A549 (cell line): ENCODE data around the gene CNOT1. TPM values are rescaled to one million over a fixed set of nuclear protein-coding genes. Genes with fewer than 3 reads are reported as not detected.
A peak's percentile ranks its signal among the peaks of the same experiment; 100 is the strongest.

Experiments
- ATAC-seq, 2 experiments: fragments of 200-7000 bp in 1 of 2; fragments of >200 bp in 1 of 2; cut with Nextera tagmentation in 1 of 2; cut with Tn5 transposase in 1 of 2; 3 replicates each; pipeline versions ENCODE4 v1.8.0 to v1.9.1; 2018 to 2020; ENCODE audit warnings: mild to moderate bottlenecking in 1 of 2, moderate library complexity in 1 of 2
- CTCF ChIA-PET: fragments of 300-600 bp; sonication (Branson Sonifier 250); formaldehyde crosslinking; extraction: SDS; loops from one replicate; lab custom pipeline; 2021; ENCODE audit warnings: antibody characterized with exemption, inconsistent platforms; lab: Yijun Ruan, JAX
- POLR2A ChIA-PET: fragments of 350-600 bp; formaldehyde crosslinking; extraction: SDS; loops from one replicate; lab custom pipeline; 2021; ENCODE audit warnings: antibody characterized with exemption, inconsistent platforms; lab: Yijun Ruan, JAX
- DNase-seq, 2 experiments: peaks; one replicate each; pipeline versions ENCODE4 v3.0.0 to v3.0.0-alpha.2; 2011 to 2016; ENCODE audit warnings: low read depth in 1 of 2, low spot score in 1 of 2
- FAIRE-seq: peaks from 2 replicates; lab custom pipeline; 2011; peaks lifted over from hg19 to GRCh38; lab: Jason Lieb, UNC
- H3K27ac ChIP-seq, 2 experiments: fragments of >200 bp; sonication (Bioruptor Twin); formaldehyde crosslinking; 3 replicates each; pipeline ENCODE4 v1.5.1; 2016 to 2017
- H3K4me1 ChIP-seq: fragments of >200 bp; sonication (Bioruptor Twin); formaldehyde crosslinking; 3 replicates; pipeline ENCODE4 v1.6.1; 2016
- H3K4me2 ChIP-seq: fragments of >200 bp; sonication (Bioruptor Twin); formaldehyde crosslinking; 3 replicates; pipeline ENCODE4 v1.6.1; 2016
- H3K4me3 ChIP-seq: fragments of >200 bp; sonication (Bioruptor Twin); formaldehyde crosslinking; 3 replicates; pipeline ENCODE4 v1.5.1; 2016
- H3K9me3 ChIP-seq: fragments of >200 bp; sonication (Bioruptor Twin); formaldehyde crosslinking; 3 replicates; pipeline ENCODE4 v1.6.1; 2016
- ATOH8 ChIP-seq: fragments of 250-450 bp; sonication (Bioruptor Pico); IDR thresholded peaks from 2 replicates; pipeline ENCODE4 v1.5.0; 2020; ENCODE audit warnings: low read depth, mild to moderate bottlenecking, moderate library complexity
- FOSL2 ChIP-seq, 2 experiments: fragments of 450-650 bp in 1 of 2; fragments of >200 bp in 1 of 2; sonication (Bioruptor Twin) in 1 of 2; formaldehyde crosslinking; IDR thresholded peaks; 2 replicates each; pipeline versions ENCODE4 v1.5.0 to v1.6.1; 2016 to 2020; ENCODE audit warnings: mild to moderate bottlenecking in 1 of 2, moderate library complexity in 1 of 2
- FOXS1 ChIP-seq: fragments of 250-450 bp; sonication (Bioruptor Pico); IDR thresholded peaks from 2 replicates; pipeline ENCODE4 v1.5.0; 2020; ENCODE audit warnings: mild to moderate bottlenecking, moderate library complexity
- HMGXB4 ChIP-seq: fragments of 250-450 bp; sonication (Bioruptor Pico); IDR thresholded peaks from 2 replicates; pipeline ENCODE4 v1.5.0; 2021; ENCODE audit warnings: mild to moderate bottlenecking, moderate library complexity, borderline replicate concordance
- HOXB13 ChIP-seq: fragments of 250-450 bp; sonication (Bioruptor Pico); IDR thresholded peaks from 2 replicates; pipeline ENCODE4 v1.5.0; 2020; ENCODE audit warnings: low read depth, mild to moderate bottlenecking, moderate library complexity
- JUNB ChIP-seq: fragments of >200 bp; sonication (Bioruptor Twin); formaldehyde crosslinking; IDR thresholded peaks from 2 replicates; pipeline ENCODE4 v1.6.1; 2016
- KDM5A ChIP-seq: fragments of 200-600 bp; sonication (generic); IDR thresholded peaks from 2 replicates; pipeline ENCODE4 v1.6.1; 2016; ENCODE audit warnings: antibody characterized with exemption, mild to moderate bottlenecking
- MAZ ChIP-seq: fragments of 150-350 bp; IDR thresholded peaks from 2 replicates; pipeline ENCODE4 v1.6.1; 2014; ENCODE audit warnings: antibody characterized with exemption, low read depth, low read length, borderline replicate concordance
- PHF8 ChIP-seq: fragments of 200-600 bp; sonication (generic); IDR thresholded peaks from 2 replicates; pipeline ENCODE4 v1.6.1; 2016; ENCODE audit warnings: low read depth, mild to moderate bottlenecking, antibody characterized with exemption, moderate library complexity, borderline replicate concordance
- RARB ChIP-seq: fragments of 250-450 bp; sonication (Bioruptor Pico); IDR thresholded peaks from 2 replicates; pipeline ENCODE4 v1.8.0; 2021; ENCODE audit warnings: mild to moderate bottlenecking, moderate library complexity
- RCOR1 ChIP-seq: fragments of 150-350 bp; IDR thresholded peaks from 2 replicates; pipeline ENCODE4 v1.6.1; 2014; ENCODE audit warnings: antibody characterized with exemption, low read length, low read depth
- REST ChIP-seq: fragments of 200-600 bp; sonication (generic); IDR thresholded peaks from 2 replicates; pipeline ENCODE4 v1.6.1; 2016; ENCODE audit warnings: antibody characterized with exemption, mild to moderate bottlenecking, moderate library complexity
- SMC3 ChIP-seq: fragments of >200 bp; sonication (Bioruptor Twin); formaldehyde crosslinking; IDR thresholded peaks from 3 replicates; pipeline ENCODE4 v1.6.1; 2018; ENCODE audit warnings: inconsistent platforms
- SREBF2 ChIP-seq: fragments of 450-650 bp; IDR thresholded peaks from 2 replicates; pipeline ENCODE4 v1.6.1; 2014; ENCODE audit warnings: mild to moderate bottlenecking, moderate library complexity
- TP53 ChIP-seq: fragments of 250-450 bp; sonication (Bioruptor Pico); IDR thresholded peaks from 2 replicates; pipeline ENCODE4 v1.5.0; 2021; ENCODE audit warnings: mild to moderate bottlenecking, moderate library complexity
- ZC3H11A ChIP-seq: fragments of 450-650 bp; IDR thresholded peaks from 2 replicates; pipeline ENCODE4 v1.6.1; 2014; ENCODE audit warnings: antibody characterized with exemption, mild to moderate bottlenecking
- WGBS: methylation state at CpG from one replicate; pipeline ENCODE4 v1.1.6; 2017; ENCODE audit errors: missing lambda C conversion rate; 5-methylcytosine and 5-hydroxymethylcytosine counted together
- polyA plus RNA-seq, 4 experiments: library from polyadenylated mRNA; depleted of rRNA in 3 of 4; stranded (reverse); fragments of >200 nt; fragmentation: RNase III in 1 of 4; extraction: RNeasy Plus Mini Kit Qiagen cat#74134 plus additional on column Dnase treatment in 1 of 4; gene quantifications; 2 replicates in 3 of 4; 3 replicates in 1 of 4; pipeline ENCODE4 v1.2.3, GENCODE V29; 2011 to 2017

The CNOT1 gene
- polyA plus RNA-seq, 2 of the 4 experiments (the other 2 are of a cell fraction) = 119 to 226 TPM

GRCh38 chr16:58652741-58653140 lies 23.1 kb upstream of the CNOT1 start:
- ChIA-PET CTCF (interaction anchor here (0.6 to 4.5 kb wide), 8 partner anchors 9 to 316 kb away, joined by 3 to 23 read pairs (median 4); no protein-coding TSS in a partner anchor), POLR2A (no interaction called here)
- H3K27ac ChIP-seq = no peak overlapping the region
- FAIRE-seq = no peak
- 0 out of 3 replicates have a peak, but pooled peaks cover 3% of the 10 kb centered on the region for H3K4me1 ChIP-seq
- no peak overlapping the region for H3K4me3 ChIP-seq
- WGBS = 32% methylated on average over 3 of the region's 3 CpGs
- no peaks in the 10 kb centered on the region for H3K9me3 ChIP-seq
- peak; percentile 64 to 76; a peak in 4 of 6 replicates for ATAC-seq
- no peak overlapping the region for H3K4me2 ChIP-seq
- no peak for TF ChIP-seq SREBF2
- no peak for TF ChIP-seq PHF8
- no peak for TF ChIP-seq FOSL2 (IDR thresholded peaks at IDR 0.05)
- TF ChIP-seq FOSL2 (CRISPR knock-in tag; IDR thresholded peaks at IDR 0.05) = no peak
- no peak for TF ChIP-seq SMC3
- no peak for TF ChIP-seq ZC3H11A
- no peak for TF ChIP-seq TP53 (CRISPR knock-in tag)
- no peak for TF ChIP-seq REST
- no peak for TF ChIP-seq FOXS1 (CRISPR knock-in tag)
- no peak for TF ChIP-seq HMGXB4
- TF ChIP-seq ATOH8 (CRISPR knock-in tag) = no peak
- no peak for TF ChIP-seq KDM5A
- no peak for TF ChIP-seq JUNB
- peak in 1 of 2 experiments; percentile 35 for DNase-seq

GRCh38 chr16:58651965-58652348 lies 22.3 kb upstream of the CNOT1 start:
- Histone ChIP-seq H3K4me3 (no peak overlapping the region), H3K4me2 (no peak overlapping the region), H3K4me1 (0 out of 3 replicates have a peak, but pooled peaks cover 3% of the 10 kb centered on the region), H3K9me3 (no peaks in the 10 kb centered on the region), H3K27ac (no peak overlapping the region)
- ChIA-PET POLR2A (no interaction called here), CTCF (interaction anchor here (0.6 to 4.5 kb wide), 8 partner anchors 8 to 315 kb away, joined by 3 to 23 read pairs (median 3); no protein-coding TSS in a partner anchor)
- TF ChIP-seq RCOR1 (no peak), HOXB13 (CRISPR knock-in tag) (no peak), MAZ (no peak), REST (no peak), RARB (CRISPR knock-in tag) (no peak)
- no peak for FAIRE-seq
- no peak for ATAC-seq
- 50% methylated on average over 3 of the region's 3 CpGs for WGBS
- DNase-seq = no peak
